ENCODE measurements around the gene CFAP100.
A peak's percentile ranks its signal among the peaks of the same experiment; 100 is the strongest.

CFAP100 gene

GRCh38 chr3:126353694-126354321 lies 40.9 kb upstream of the CFAP100 start:
- Mint-ChIP-seq H3K36me3 (no peaks in the 10 kb centered on the region), H3K27ac (no peak overlapping the region), H3K9me3 (no peaks in the 10 kb centered on the region), H3K4me3 (no peak overlapping the region), H3K4me1 (peaks cover 14% of the 10 kb centered on the region)
- ATAC-seq (no peak), DNase-seq (ENCODE audit: low spot score in 2 of 2) (no peak)

- Mint-ChIP-seq H3K36me3 (no peaks in the 10 kb centered on the region), H3K4me1 (peaks cover 14% of the 10 kb centered on the region), H3K27ac (no peak overlapping the region), H3K9me3 (no peaks in the 10 kb centered on the region), H3K4me3 (no peak overlapping the region)
- DNase-seq (ENCODE audit: low spot score in 2 of 2) (no peak), ATAC-seq (no peak)
Measured at GRCh38 chr3:126354776-126355175, 39.9 kb upstream of the CFAP100 start.

GRCh38 chr3:126355251-126355650 lies 39.5 kb upstream of the CFAP100 start:
- ATAC-seq (no peak), DNase-seq (ENCODE audit: low spot score in 2 of 2) (no peak)
- peak overlapping the region; percentile 79 for H3K4me3 Mint-ChIP-seq
- H3K36me3 Mint-ChIP-seq, result no peaks in the 10 kb centered on the region
- peaks cover 14% of the 10 kb centered on the region for H3K4me1 Mint-ChIP-seq
- no peaks in the 10 kb centered on the region for H3K9me3 Mint-ChIP-seq
- no peak overlapping the region for H3K27ac Mint-ChIP-seq

GRCh38 chr3:126355777-126356372 lies 38.8 kb upstream of the CFAP100 start:
- DNase-seq (ENCODE audit: low spot score in 2 of 2), result no peak
- no peak for ATAC-seq
- Mint-ChIP-seq H3K27ac (no peak overlapping the region), H3K9me3 (no peaks in the 10 kb centered on the region), H3K36me3 (no peaks in the 10 kb centered on the region), H3K4me1 (peaks cover 14% of the 10 kb centered on the region), H3K4me3 (peak overlapping the region; percentile 79)

- Mint-ChIP-seq H3K4me1 (peaks cover 14% of the 10 kb centered on the region), H3K27ac (no peak overlapping the region), H3K4me3 (peak overlapping the region; percentile 79), H3K9me3 (no peaks in the 10 kb centered on the region), H3K36me3 (no peaks in the 10 kb centered on the region)
- DNase-seq (ENCODE audit: low spot score in 2 of 2), result no peak
- ATAC-seq, result peak; percentile 2
Measured at GRCh38 chr3:126356373-126357264, 38.1 kb upstream of the CFAP100 start.

GRCh38 chr3:126357295-126358037 lies 37.2 kb upstream of the CFAP100 start, which contains the start of gene KLF15:
Gene KLF15 (minus strand): TSS chr3:126357408. CDS start chr3:126352922, 4,486 bp downstream.
- Mint-ChIP-seq H3K27ac (no peak within 1 kb of the TSS), H3K4me3 (peak within 1 kb of the TSS; percentile 79), H3K36me3 (no peaks in the 10 kb centered on the region), H3K9me3 (no peaks in the 10 kb centered on the region), H3K4me1 (peaks cover 14% of the 10 kb centered on the region)
- ATAC-seq (peak; percentile 87), DNase-seq (ENCODE audit: low spot score in 2 of 2) (peak; percentile 58 to 81)

- DNase-seq (ENCODE audit: low spot score in 2 of 2) (no peak), ATAC-seq (no peak)
- H3K9me3 Mint-ChIP-seq, result no peaks in the 10 kb centered on the region
- no peaks in the 10 kb centered on the region for H3K36me3 Mint-ChIP-seq
- peaks cover 14% of the 10 kb centered on the region for H3K4me1 Mint-ChIP-seq
- peak overlapping the region; percentile 70 for H3K4me3 Mint-ChIP-seq
- no peak overlapping the region for H3K27ac Mint-ChIP-seq
Measured at GRCh38 chr3:126358038-126358815, 36.5 kb upstream of the CFAP100 start.

GRCh38 chr3:126358816-126359181 lies 35.9 kb upstream of the CFAP100 start:
- ATAC-seq (no peak), DNase-seq (ENCODE audit: low spot score in 2 of 2) (no peak)
- Mint-ChIP-seq H3K9me3 (no peaks in the 10 kb centered on the region), H3K4me3 (no peak overlapping the region), H3K36me3 (no peaks in the 10 kb centered on the region), H3K27ac (no peak overlapping the region), H3K4me1 (peaks cover 14% of the 10 kb centered on the region)

GRCh38 chr3:126360046-126360713 lies 34.5 kb upstream of the CFAP100 start:
- DNase-seq (ENCODE audit: low spot score in 2 of 2), result no peak
- H3K27ac Mint-ChIP-seq, result no peak overlapping the region
- no peak overlapping the region for H3K4me3 Mint-ChIP-seq
- H3K36me3 Mint-ChIP-seq, result no peaks in the 10 kb centered on the region
- ATAC-seq, result no peak
- H3K4me1 Mint-ChIP-seq, result peaks cover 14% of the 10 kb centered on the region
- H3K9me3 Mint-ChIP-seq, result no peaks in the 10 kb centered on the region

- DNase-seq (ENCODE audit: low spot score in 2 of 2) (no peak), ATAC-seq (no peak)
- peaks cover 14% of the 10 kb centered on the region for H3K4me1 Mint-ChIP-seq
- H3K36me3 Mint-ChIP-seq, result no peaks in the 10 kb centered on the region
- H3K4me3 Mint-ChIP-seq, result no peak overlapping the region
- H3K27ac Mint-ChIP-seq, result no peak overlapping the region
- no peaks in the 10 kb centered on the region for H3K9me3 Mint-ChIP-seq
Measured at GRCh38 chr3:126360714-126361060, 34.0 kb upstream of the CFAP100 start.

GRCh38 chr3:126361211-126361610 lies 33.5 kb upstream of the CFAP100 start:
- Mint-ChIP-seq H3K4me3 (no peak overlapping the region), H3K27ac (no peak overlapping the region), H3K9me3 (no peaks in the 10 kb centered on the region), H3K36me3 (no peaks in the 10 kb centered on the region), H3K4me1 (peaks cover 11% of the 10 kb centered on the region)
- ATAC-seq, result no peak
- no peak for DNase-seq (ENCODE audit: low spot score in 2 of 2)

GRCh38 chr3:126364130-126364695 lies 30.5 kb upstream of the CFAP100 start:
- DNase-seq (ENCODE audit: low spot score in 2 of 2) (no peak), ATAC-seq (no peak)
- no peak overlapping the region for H3K4me3 Mint-ChIP-seq
- H3K27ac Mint-ChIP-seq, result no peak overlapping the region
- no peaks in the 10 kb centered on the region for H3K36me3 Mint-ChIP-seq
- H3K4me1 Mint-ChIP-seq, result no peaks in the 10 kb centered on the region
- H3K9me3 Mint-ChIP-seq, result no peaks in the 10 kb centered on the region

- DNase-seq (ENCODE audit: low spot score in 2 of 2), result no peak
- no peak overlapping the region for H3K4me3 Mint-ChIP-seq
- ATAC-seq, result peak; percentile 47
- no peaks in the 10 kb centered on the region for H3K4me1 Mint-ChIP-seq
- H3K27ac Mint-ChIP-seq, result no peak overlapping the region
- H3K9me3 Mint-ChIP-seq, result no peaks in the 10 kb centered on the region
- no peaks in the 10 kb centered on the region for H3K36me3 Mint-ChIP-seq
Measured at GRCh38 chr3:126364731-126365301, 29.9 kb upstream of the CFAP100 start.
